GM19463 (cell line): Measurements from ENCODE around the gene TGDS.
"Not testable (repeated sequence)": the region's sequence is repeated elsewhere in the genome, so short reads cannot be mapped to it uniquely, and the experiment has no call there.

Experiments used
- ATAC-seq: cut with Tn5 transposase; IDR thresholded peaks from one replicate; pipeline ENCODE4 v1.9.1; 2021; ENCODE audit warnings: mild to moderate bottlenecking, moderate library complexity; ENCODE audit not compliant: unreplicated experiment

Gene TGDS

GRCh38 chr13:94595950-94596574 lies at the start of gene TGDS:
TSS of gene TGDS (minus strand) at chr13:94596152. CDS start at chr13:94596136, 16 bp downstream.
- ATAC-seq: peak; percentile 98

- no peak for ATAC-seq
These were observed 45.5 kb upstream of the TGDS start for GRCh38 chr13:94641409-94641941.

GRCh38 chr13:94640721-94641120 lies 44.8 kb upstream of the TGDS start:
- no peak for ATAC-seq

GRCh38 chr13:94637677-94638076 lies 41.7 kb upstream of the TGDS start:
- ATAC-seq: not testable (repeated sequence)

GRCh38 chr13:94636942-94637578 lies 41.1 kb upstream of the TGDS start:
- ATAC-seq: no peak

- not testable (repeated sequence) for ATAC-seq
These were observed 40.1 kb upstream of the TGDS start for GRCh38 chr13:94636096-94636495.

- no peak for ATAC-seq
These were observed 36.5 kb upstream of the TGDS start for GRCh38 chr13:94632226-94632980.

- ATAC-seq: no peak
These were observed 34.9 kb upstream of the TGDS start for GRCh38 chr13:94630858-94631257.

- no peak for ATAC-seq
These were observed 27.4 kb upstream of the TGDS start for GRCh38 chr13:94623316-94623715.

- ATAC-seq: no peak
These were observed 26.4 kb upstream of the TGDS start for GRCh38 chr13:94622344-94622743.

- ATAC-seq: peak; percentile 84
These were observed 24.4 kb upstream of the TGDS start for GRCh38 chr13:94620286-94620896.

GRCh38 chr13:94617389-94618000 lies 21.5 kb upstream of the TGDS start:
- ATAC-seq: no peak

GRCh38 chr13:94613051-94613450 lies 17.1 kb upstream of the TGDS start:
- no peak for ATAC-seq

GRCh38 chr13:94612050-94612449 lies 16.1 kb upstream of the TGDS start:
- no peak for ATAC-seq

GRCh38 chr13:94610475-94610874 lies 14.5 kb upstream of the TGDS start:
- ATAC-seq: no peak

- ATAC-seq: no peak
These were observed 13.2 kb upstream of the TGDS start for GRCh38 chr13:94609196-94609595.

- ATAC-seq: no peak
These were observed 12.6 kb upstream of the TGDS start for GRCh38 chr13:94608586-94608985.

GRCh38 chr13:94607939-94608338 lies 12.0 kb upstream of the TGDS start:
- ATAC-seq: no peak

GRCh38 chr13:94607056-94607455 lies 11.1 kb upstream of the TGDS start:
- no peak for ATAC-seq

- no peak for ATAC-seq
These were observed 6.5 kb upstream of the TGDS start for GRCh38 chr13:94602467-94602866.
